GM19372 (cell line): ENCODE results near the gene CCT2.

ENCODE experiments used
- ATAC-seq: cut with Tn5 transposase; IDR thresholded peaks from one replicate; pipeline ENCODE4 v1.9.1; 2021; ENCODE audit warnings: mild to moderate bottlenecking, low read depth, moderate library complexity; ENCODE audit not compliant: unreplicated experiment

CCT2 gene

DNA sequence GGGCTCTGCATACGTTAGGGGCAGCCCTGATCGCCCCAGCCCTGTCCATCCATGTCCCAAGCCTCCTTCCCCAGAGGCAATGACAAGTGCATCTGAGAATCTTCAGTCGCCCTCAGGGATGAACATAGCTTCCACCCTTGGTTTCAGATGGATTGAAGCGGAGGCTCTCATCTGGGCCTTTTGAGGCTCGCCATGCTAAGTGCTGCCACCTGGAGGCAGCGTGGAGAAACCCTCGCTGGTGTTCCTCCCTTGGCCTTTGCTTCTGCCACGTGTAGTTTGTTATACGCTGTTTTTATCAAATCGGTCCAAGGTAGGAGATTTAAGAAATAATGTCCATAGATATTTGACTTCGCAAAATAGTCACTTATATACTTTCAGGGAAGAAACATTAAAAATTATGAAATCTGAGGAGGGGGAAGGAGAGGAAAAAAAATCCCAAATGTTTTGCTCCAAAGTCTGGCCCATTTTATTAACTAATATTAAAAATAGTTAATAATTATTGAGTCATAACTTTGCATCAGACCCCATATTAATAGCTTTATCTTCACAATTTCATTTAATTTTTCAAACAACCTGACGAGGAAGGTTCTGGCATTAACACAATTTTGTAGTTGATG lies 54.2 kb downstream of the CCT2 start:
- peak; percentile 97 for ATAC-seq

DNA sequence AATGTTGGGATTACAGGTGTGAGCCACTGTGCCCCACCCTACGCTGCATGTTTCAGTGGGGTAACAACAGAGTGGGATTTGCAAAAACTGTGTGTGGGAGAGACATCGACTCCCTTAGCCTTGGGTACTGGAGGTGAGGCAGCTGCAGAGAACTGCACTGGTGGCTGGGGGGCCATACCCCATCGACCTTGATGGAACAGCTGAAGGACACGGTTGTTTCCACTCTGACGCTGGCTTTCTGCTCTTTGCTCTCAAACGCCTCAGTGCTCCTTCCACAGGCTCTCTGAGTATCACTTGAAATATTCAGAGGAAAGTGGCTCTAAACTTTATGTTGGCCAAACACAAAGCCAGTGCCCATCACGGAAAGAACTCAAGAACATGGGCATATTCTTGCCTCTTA lies 56.3 kb downstream of the CCT2 start:
- ATAC-seq = no peak

- ATAC-seq = no peak
These were observed 57.3 kb downstream of the CCT2 start for GRCh38 chr12:69642531-69642930.

DNA sequence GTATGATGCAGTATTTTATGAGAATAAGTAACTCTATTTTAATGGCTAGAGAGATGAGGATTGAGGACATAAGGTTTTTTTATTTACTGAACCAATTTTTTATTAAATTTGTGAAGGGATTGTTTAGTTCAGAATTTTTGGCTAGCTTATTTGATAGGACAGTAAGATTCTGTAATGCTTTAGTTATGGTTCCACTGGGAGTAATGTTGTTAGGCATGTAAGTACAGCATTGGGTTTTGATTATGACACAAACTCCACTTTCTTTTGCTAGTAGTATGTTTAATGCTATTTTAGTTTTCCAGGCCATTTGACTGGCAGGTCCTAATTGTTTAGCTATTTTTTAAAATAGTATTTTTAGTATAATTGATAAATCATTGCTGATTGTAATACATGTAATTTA lies 59.3 kb downstream of the CCT2 start:
- ATAC-seq = no peak

GRCh38 chr12:69645031-69645430 lies 59.8 kb downstream of the CCT2 start:
- ATAC-seq = no peak

DNA sequence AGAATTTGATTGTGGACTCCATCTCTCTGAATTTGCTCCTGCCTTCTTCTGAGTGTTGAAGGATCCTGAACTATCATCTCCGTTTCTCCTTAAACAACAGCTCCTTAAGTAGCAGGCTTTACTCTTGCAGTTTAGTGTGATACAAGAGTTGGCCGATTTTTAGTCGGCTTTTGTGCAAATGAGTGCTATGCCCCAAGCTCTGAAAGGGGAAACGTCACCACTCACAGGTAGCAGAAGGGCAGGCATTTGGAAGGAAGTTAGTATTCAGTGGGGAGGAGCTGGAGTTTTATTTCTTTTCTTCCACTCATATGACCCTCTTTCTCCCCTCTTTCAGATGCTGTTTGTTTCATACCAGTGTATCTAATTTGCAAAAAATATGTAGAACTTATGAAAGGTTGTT lies 61.9 kb downstream of the CCT2 start:
- ATAC-seq = no peak

- ATAC-seq = no peak
These were observed 63.2 kb downstream of the CCT2 start for GRCh38 chr12:69648476-69648875.

- ATAC-seq = no peak
These were observed 64.3 kb downstream of the CCT2 start for GRCh38 chr12:69649529-69649928.
